Activated CD4-positive, CD25-positive, alpha-beta regulatory T cell treated with anti-CD3 and anti-CD28 coated beads, Interleukin-2, amount 50 U/mL, for 24 hours (primary cell): ENCODE data around the gene TRIM49C.
"Not testable (repeated sequence)": the region's sequence is repeated elsewhere in the genome, so short reads cannot be mapped to it uniquely, and the experiment has no call there.

Experiments used
- ATAC-seq, 2 donors: fragments of 150-1000 bp; cut with Tn5 transposase; one replicate each; pipeline ENCODE4 v1.10.0; 2021; ENCODE audit warnings: mild to moderate bottlenecking in 1 of 2, moderate library complexity in 1 of 2

Gene TRIM49C, protein sequence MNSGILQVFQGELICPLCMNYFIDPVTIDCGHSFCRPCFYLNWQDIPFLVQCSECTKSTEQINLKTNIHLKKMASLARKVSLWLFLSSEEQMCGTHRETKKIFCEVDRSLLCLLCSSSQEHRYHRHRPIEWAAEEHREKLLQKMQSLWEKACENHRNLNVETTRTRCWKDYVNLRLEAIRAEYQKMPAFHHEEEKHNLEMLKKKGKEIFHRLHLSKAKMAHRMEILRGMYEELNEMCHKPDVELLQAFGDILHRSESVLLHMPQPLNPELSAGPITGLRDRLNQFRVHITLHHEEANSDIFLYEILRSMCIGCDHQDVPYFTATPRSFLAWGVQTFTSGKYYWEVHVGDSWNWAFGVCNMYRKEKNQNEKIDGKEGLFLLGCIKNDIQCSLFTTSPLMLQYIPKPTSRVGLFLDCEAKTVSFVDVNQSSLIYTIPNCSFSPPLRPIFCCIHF

DNA sequence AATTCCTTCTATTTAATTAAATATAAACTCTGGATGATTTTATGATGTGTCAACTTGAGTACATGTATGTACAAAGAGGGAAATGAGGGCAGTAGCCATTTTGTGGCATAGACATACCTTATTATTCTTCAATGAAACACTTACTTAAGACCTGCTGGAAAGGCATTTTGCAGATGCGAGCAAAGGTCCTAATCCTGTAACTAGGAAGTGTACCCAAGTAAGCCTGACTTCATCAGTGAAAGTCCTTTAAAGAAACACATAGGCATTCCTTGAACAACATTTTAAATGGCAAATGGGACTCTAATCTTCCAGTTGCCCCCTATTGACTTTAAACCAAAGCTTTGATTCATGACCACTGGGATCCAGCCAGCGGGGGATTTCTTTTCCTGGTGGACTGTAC is at the start of gene TRIM49C:
Gene TRIM49C, plus strand, starts transcription at position 301 of the 400 bp plus-strand sequence. CDS start 4,106 bp downstream, outside the sequence.
- not testable (repeated sequence) for ATAC-seq

DNA sequence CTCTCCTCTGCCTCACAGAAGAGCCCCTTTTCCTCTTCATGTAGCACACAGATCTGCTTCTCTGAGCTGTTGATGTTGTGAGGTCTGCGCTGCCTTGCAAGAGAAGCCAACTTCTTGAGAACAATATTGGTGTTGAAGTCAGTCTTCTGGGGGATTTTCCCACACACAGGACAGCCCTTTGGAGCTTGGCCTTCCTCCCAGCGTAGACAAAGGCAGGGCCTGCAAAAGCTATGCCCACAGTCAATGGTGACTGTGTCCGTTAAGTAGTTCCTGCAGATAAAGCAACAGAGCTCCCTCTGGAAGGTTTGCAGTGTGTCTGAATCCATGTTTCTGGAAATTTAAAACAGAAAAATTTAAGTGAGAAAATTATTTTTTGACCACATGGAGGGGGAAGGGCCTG is 6.7 kb upstream of the TRIM49C start:
- not testable (repeated sequence) for ATAC-seq

DNA sequence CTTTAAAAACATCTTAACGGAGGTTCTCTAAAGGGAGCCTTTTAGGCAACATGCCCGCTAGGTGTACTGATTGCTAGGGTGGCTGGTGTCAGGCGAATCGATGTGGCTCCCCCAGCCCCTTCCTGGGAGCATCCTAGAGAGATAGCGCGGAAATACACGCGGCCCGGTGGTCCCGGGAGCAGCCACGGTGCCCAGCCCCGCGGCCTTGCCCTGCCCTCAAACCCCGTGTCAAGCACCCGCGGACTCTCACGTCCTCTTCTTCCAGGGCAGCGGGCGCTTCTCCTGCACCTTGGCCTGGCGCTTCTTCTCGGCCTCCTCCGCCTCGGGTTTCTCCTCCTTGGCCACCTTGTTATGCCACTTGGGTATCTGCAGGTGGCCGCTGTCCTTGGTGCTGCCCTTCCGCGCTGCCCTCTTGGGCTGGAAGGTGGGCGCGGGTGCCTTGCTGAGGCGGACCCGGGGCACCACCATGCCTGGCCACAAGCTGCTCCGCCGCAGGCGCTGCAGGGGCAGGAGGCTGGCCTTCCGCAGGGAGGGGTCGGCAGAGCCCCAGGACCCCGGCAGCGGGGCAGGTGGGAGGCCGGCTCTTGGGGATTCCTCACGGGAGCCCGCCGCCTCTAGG is 20.8 kb downstream of the TRIM49C start:
- ATAC-seq: not testable (repeated sequence)

DNA sequence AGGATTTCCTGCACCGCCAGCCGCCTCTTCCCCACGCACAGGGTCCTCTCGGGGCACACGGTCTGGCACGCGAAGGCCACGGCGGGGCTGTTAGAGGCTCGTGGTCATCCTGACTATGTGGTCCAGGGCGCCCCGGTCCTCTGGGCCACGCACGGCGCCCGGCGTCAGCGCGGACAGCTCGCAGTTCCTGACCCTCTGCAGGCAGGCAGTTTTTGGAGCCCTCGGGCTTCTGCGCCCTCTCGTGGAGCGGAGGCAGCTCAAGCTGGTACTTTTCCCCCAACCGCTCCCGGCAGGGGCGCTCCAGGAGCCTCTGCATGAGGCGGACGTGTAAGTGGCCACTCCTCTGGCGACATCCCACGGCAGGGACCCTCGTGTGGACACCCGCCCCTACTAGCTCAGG is 21.4 kb downstream of the TRIM49C start:
- ATAC-seq: not testable (repeated sequence)

DNA sequence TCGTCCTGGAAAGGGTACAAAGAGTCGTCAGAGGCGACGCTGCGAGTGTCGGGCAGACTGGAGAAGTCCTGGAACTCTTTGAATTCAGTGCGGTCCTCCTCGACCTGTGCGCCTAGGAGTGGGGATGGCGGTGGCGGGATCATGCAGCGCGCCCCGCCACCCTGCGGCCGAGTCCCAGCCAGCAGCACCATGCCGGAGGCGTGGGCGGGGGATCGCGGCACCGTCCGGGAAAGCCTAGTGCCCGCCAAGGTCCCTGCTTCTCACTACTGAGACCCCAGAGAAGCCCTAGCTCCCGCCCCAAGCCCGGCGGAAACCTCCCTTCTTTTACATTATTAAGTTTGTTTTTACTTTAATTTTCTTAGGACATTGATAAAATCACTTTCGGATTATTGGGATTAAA is 22.6 kb downstream of the TRIM49C start:
- not testable (repeated sequence) for ATAC-seq

DNA sequence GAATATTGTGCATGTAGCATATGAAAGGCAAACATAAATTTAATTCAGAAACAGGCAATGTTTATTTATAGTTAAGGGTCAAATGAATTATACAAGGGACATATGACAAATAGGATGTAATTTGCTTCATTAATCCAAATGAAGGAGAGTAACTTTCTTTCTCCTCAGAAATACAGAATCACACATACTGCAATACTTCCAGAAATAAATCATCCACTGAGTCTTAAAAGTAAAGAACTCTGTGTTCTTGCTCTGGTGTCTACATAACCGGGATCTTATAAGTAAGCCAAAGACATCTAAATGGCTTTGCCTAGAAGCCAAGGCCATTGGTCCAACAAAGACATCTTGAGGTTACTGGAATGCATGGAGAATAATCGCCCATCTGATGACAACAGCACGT is 54.7 kb downstream of the TRIM49C start, which contains the start of gene UBTFL1:
Gene UBTFL1, plus strand, starts transcription at position 301 of the 400 bp plus-strand sequence. Its CDS starts 0 bp downstream, at position 301.
- not testable (repeated sequence) for ATAC-seq

DNA sequence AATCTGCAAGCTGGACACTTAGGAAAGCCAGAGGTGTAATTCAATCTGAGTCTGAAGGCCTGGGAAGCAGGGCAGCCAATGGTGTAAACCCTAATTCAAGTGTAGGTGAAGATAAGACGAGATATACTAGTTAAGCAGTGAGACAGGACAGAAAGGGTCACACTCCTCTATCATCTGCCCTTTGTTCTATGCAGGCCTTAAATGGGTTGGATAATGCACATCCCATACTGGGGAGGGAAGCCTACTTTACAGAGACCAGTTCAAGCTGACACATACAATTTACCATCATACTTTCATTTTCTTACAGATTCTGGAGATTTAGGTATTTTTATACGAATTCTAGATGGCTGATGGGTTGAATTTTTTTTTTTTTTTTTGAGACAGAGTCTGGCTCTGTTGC is 57.8 kb downstream of the TRIM49C start:
- ATAC-seq: not testable (repeated sequence)
